ENCODE results near the gene ABCA5. TPM values are rescaled to one million over a fixed set of nuclear protein-coding genes. Genes with fewer than 3 reads are reported as not detected.

The ABCA5 gene
- total RNA-seq, 1 experiment from 2014 or later = 4.5 TPM

GRCh38 chr17:69367298-69367697 lies 40.4 kb upstream of the ABCA5 start:
- Histone ChIP-seq H3K18ac (ENCODE audit: insufficient read length, low read depth, low read length) (no peak overlapping the region), H3K27me3 (ENCODE audit: insufficient read depth, low read length) (no peaks in the 10 kb centered on the region), H2BK20ac (ENCODE audit: low read depth, low read length, poor library complexity, severe bottlenecking) (no peak overlapping the region), H3K79me2 (ENCODE audit: insufficient read depth, low read length) (no peaks in the 10 kb centered on the region), H3T11ph (ENCODE audit: low read length) (no peak overlapping the region), H3K79me1 (ENCODE audit: insufficient read depth, low read depth, low read length, poor library complexity, severe bottlenecking) (no peaks in the 10 kb centered on the region), H3K14ac (ENCODE audit: insufficient read depth, low read length) (no peak overlapping the region), H4K8ac (replicated peaks; ENCODE audit: insufficient read length, low read depth, low read length) (no peak overlapping the region), H2AFZ (ENCODE audit: low read length) (no peak overlapping the region), H3K4ac (ENCODE audit: low read depth, low read length) (no peak overlapping the region), H3K4me1 (ENCODE audit: insufficient read depth, low read length) (peaks cover 3% of the 10 kb centered on the region; the same call in 1 of the 2 replicates), H3K27ac (ENCODE audit: insufficient read length, low read depth, low read length) (no peak overlapping the region), H2AK5ac (ENCODE audit: insufficient read length, low read length) (no peak overlapping the region), H4K20me1 (ENCODE audit: control insufficient read depth, insufficient read depth, insufficient read length) (no peaks in the 10 kb centered on the region), H3K9me3 (ENCODE audit: control insufficient read depth, low read depth, low read length) (no peaks in the 10 kb centered on the region), H3K56ac (ENCODE audit: insufficient read length, low read depth, low read length) (no peak overlapping the region), H3K23ac (ENCODE audit: insufficient read length, low read depth, low read length) (no peak overlapping the region), H2BK15ac (ENCODE audit: low read depth, low read length) (no peak overlapping the region), H3K9ac (ENCODE audit: extremely low read depth, insufficient read length, low read length) (no peak overlapping the region), H2BK12ac (ENCODE audit: insufficient read length, low read depth, low read length) (no peak overlapping the region), H3K23me2 (ENCODE audit: insufficient read length, low read depth, low read length, poor library complexity, severe bottlenecking) (no peaks in the 10 kb centered on the region), H3K4me2 (ENCODE audit: insufficient read depth, insufficient read length, low read length) (no peak overlapping the region), H4K91ac (ENCODE audit: insufficient read length, low read depth, low read length) (no peak overlapping the region), H4K5ac (ENCODE audit: insufficient read length, low read depth, low read length) (no peak overlapping the region), H2BK5ac (ENCODE audit: insufficient read length, low read length) (no peak overlapping the region), H2BK120ac (ENCODE audit: low read depth, low read length, poor library complexity, severe bottlenecking) (no peak overlapping the region)
- Mint-ChIP-seq H3K27ac (no peak overlapping the region), H3K4me3 (no peak overlapping the region), H3K36me3 (ENCODE audit: insufficient read depth in 1 of 3, low read depth in 3 of 3) (no peaks in the 10 kb centered on the region), H3K27me3 (ENCODE audit: low read depth) (no peaks in the 10 kb centered on the region), H3K9me3 (no peaks in the 10 kb centered on the region), H3K4me1 (peaks cover 11 to 23% of the 10 kb centered on the region in 2 experiments)
- no CpG with 5 or more reads among the region's 3 CpGs for whole genome bisulfite sequencing (ENCODE audit: extremely low coverage, insufficient read length, low lambda C conversion rate)
- TF ChIP-seq, protein P1, sequence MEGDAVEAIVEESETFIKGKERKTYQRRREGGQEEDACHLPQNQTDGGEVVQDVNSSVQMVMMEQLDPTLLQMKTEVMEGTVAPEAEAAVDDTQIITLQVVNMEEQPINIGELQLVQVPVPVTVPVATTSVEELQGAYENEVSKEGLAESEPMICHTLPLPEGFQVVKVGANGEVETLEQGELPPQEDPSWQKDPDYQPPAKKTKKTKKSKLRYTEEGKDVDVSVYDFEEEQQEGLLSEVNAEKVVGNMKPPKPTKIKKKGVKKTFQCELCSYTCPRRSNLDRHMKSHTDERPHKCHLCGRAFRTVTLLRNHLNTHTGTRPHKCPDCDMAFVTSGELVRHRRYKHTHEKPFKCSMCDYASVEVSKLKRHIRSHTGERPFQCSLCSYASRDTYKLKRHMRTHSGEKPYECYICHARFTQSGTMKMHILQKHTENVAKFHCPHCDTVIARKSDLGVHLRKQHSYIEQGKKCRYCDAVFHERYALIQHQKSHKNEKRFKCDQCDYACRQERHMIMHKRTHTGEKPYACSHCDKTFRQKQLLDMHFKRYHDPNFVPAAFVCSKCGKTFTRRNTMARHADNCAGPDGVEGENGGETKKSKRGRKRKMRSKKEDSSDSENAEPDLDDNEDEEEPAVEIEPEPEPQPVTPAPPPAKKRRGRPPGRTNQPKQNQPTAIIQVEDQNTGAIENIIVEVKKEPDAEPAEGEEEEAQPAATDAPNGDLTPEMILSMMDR (conservative IDR thresholded peaks at IDR 0.05) = no peak
- DNase-seq = no peak

All from H9 (cell line).